Activated CD4-positive, alpha-beta memory T cell treated with anti-CD3 and anti-CD28 coated beads, Interleukin-2, amount 10 ng/mL, durations not matched to agents 7 days and 5 days (primary cell): ENCODE data around the gene PDZD11. TPM values are rescaled to one million over a fixed set of nuclear protein-coding genes. Genes with fewer than 3 reads are reported as not detected.
"Not testable (repeated sequence)": the region's sequence is repeated elsewhere in the genome, so short reads cannot be mapped to it uniquely, and the experiment has no call there.

Experiments used
- CTCF ChIA-PET: fragments of 350-600 bp; sonication (Branson Sonifier 250); formaldehyde crosslinking; loops from one replicate; lab custom pipeline; 2021; ENCODE audit warnings: antibody characterized with exemption, inconsistent platforms; lab: Charles Lee
- POLR2A ChIA-PET: fragments of 350-600 bp; sonication (Branson Sonifier 250); formaldehyde crosslinking; loops from one replicate; lab custom pipeline; 2021; ENCODE audit warnings: antibody characterized with exemption; lab: Charles Lee
- DNase-seq: peaks from one replicate; pipeline ENCODE4 v3.0.0-alpha.2; 2020
- H3K27ac Mint-ChIP-seq: one replicate; pipeline ENCODE4 v1.8.0; 2021; ENCODE audit warnings: mild to moderate bottlenecking, mixed read lengths
- H3K27me3 Mint-ChIP-seq: one replicate; pipeline ENCODE4 v1.8.0; 2021; ENCODE audit warnings: mixed read lengths
- H3K36me3 Mint-ChIP-seq: one replicate; pipeline ENCODE4 v1.8.0; 2021; ENCODE audit warnings: low read depth, mixed read lengths
- H3K4me1 Mint-ChIP-seq: one replicate; pipeline ENCODE4 v1.8.0; 2021; ENCODE audit warnings: mixed read lengths
- H3K4me3 Mint-ChIP-seq: one replicate; pipeline ENCODE4 v1.8.0; 2021; ENCODE audit warnings: mild to moderate bottlenecking, mixed read lengths
- H3K9me3 Mint-ChIP-seq: one replicate; pipeline ENCODE4 v1.8.0; 2021; ENCODE audit warnings: mixed read lengths
- total RNA-seq, 2 experiments: library from RNA; stranded (reverse); gene quantifications; one replicate each; pipeline ENCODE4 v1.2.3, GENCODE V29; 2021

The PDZD11 gene, protein sequence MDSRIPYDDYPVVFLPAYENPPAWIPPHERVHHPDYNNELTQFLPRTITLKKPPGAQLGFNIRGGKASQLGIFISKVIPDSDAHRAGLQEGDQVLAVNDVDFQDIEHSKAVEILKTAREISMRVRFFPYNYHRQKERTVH
- 10 to 100 TPM; 36.3 to 38.8 TPM for total RNA-seq

DNA sequence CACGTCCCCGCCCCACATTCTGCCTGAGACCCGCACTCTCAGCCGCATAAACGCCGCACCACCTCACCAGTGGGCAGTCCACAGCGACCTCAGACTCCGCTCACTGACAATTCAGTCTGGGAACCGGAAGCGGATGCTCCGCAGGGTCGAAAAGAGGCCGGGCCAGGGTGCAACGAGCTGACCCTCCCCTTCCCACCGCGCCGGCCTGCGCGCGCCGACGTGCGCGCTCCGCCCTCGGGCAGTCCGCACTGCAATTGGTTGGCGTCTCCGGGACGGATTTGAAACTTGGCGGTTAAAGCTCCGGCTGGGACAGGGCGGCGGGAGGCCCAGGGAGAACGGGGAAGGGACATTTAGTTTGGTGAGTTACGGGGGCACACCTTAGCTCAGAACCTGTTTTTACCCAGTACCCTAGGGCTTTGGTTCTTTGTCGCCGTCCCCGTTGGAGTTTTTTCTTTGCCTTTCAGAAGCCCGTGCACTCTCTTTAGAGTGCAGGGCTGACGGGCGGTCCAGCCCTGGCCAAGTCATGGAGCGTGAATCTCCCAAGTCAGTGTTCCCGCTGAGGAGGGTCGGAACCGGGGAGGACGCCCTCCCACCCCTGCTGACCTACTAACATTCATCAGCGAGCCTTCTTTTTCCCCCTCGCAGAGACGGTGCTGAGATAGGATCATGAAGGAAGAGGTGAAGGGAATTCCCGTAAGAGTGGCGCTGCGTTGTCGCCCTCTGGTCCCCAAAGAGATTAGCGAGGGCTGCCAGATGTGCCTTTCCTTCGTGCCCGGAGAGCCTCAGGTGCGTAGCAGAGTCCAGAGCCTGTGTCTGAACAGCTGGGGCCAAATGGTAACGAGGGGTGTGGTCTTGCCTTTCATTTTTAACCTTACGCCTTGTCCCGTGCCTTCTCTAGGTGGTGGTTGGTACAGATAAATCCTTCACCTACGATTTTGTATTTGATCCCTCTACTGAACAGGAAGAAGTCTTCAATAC, at the start of gene PDZD11, which contains the start of gene KIF4A:
Gene PDZD11, minus strand, starts transcription at position 135 of the 978 bp plus-strand sequence. CDS start 586 bp downstream, outside the sequence.
Gene KIF4A, plus strand, starts transcription at position 312 of the 978 bp plus-strand sequence. Its CDS starts 355 bp downstream, at position 667.
- Mint-ChIP-seq H3K4me1 (peaks cover 33% of the 10 kb centered on the region), H3K4me3 (peak within 1 kb of the TSS; percentile 89), H3K9me3 (no peaks in the 10 kb centered on the region), H3K27ac (peak within 1 kb of the TSS; percentile 85), H3K27me3 (no peaks in the 10 kb centered on the region), H3K36me3 (peaks cover 32% of the 10 kb centered on the region)
- ChIA-PET POLR2A (interaction anchor here (0.6 to 2.0 kb wide), 10 partner anchors 10 to 1987 kb away, joined by 3 to 10 read pairs (median 3); partner anchors contain the start of genes IGBP1 and RPS4X), CTCF (interaction anchor here (0.6 to 3.1 kb wide), 7 partner anchors 10 to 375 kb away, joined by 3 to 11 read pairs (median 4); partner anchors contain the start of gene IGBP1)
- DNase-seq: peak; percentile 88

DNA sequence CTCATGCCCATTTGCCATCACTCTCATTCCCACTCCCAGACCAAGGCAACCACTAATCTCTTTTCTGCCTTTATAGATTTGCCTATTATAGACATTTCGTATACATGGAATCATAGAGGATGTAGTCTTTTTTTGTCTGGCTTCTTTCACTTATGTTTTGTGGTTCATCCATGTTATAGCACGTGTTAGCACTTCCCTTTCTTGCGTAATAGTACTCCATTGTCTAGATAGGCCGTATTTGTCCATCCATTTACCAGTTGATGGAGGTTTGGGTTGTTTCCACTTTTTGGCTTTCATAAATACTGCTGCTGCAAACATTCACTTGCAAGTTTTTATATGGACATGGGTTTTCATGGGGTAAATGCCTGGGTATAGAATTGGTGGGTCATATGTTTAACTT, 48.6 kb upstream of the PDZD11 start:
- POLR2A ChIA-PET: no interaction called here
- no peak overlapping the region for H3K4me3 Mint-ChIP-seq
- H3K27ac Mint-ChIP-seq: no peak overlapping the region
- peaks cover 21% of the 10 kb centered on the region for H3K4me1 Mint-ChIP-seq
- H3K27me3 Mint-ChIP-seq: no peaks in the 10 kb centered on the region
- DNase-seq: no peak
- no peaks in the 10 kb centered on the region for H3K9me3 Mint-ChIP-seq
- CTCF ChIA-PET: no interaction called here
- peaks cover 42% of the 10 kb centered on the region for H3K36me3 Mint-ChIP-seq

DNA sequence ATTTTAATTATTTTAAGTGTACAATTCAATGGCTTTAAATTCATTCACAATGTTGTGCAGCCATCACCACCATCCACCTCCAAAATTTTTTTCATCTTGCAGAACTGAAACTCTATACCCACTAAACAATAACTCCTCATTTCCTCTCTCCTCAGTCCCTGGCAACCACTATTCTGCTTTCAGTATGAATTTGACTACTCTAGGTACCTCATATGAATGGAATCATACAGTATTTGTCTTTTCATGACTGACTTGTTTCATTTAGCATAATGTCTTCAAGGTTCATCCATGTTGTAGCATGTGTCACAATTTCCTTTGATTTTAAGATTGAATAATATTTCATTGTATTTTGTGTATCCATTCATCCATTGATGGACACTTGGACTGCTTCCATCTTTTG, 47.0 kb upstream of the PDZD11 start:
- no peak overlapping the region for H3K27ac Mint-ChIP-seq
- POLR2A ChIA-PET: no interaction called here
- peaks cover 43% of the 10 kb centered on the region for H3K36me3 Mint-ChIP-seq
- H3K27me3 Mint-ChIP-seq: no peaks in the 10 kb centered on the region
- H3K4me1 Mint-ChIP-seq: peaks cover 21% of the 10 kb centered on the region
- DNase-seq: no peak
- no peaks in the 10 kb centered on the region for H3K9me3 Mint-ChIP-seq
- H3K4me3 Mint-ChIP-seq: no peak overlapping the region
- CTCF ChIA-PET: no interaction called here

DNA sequence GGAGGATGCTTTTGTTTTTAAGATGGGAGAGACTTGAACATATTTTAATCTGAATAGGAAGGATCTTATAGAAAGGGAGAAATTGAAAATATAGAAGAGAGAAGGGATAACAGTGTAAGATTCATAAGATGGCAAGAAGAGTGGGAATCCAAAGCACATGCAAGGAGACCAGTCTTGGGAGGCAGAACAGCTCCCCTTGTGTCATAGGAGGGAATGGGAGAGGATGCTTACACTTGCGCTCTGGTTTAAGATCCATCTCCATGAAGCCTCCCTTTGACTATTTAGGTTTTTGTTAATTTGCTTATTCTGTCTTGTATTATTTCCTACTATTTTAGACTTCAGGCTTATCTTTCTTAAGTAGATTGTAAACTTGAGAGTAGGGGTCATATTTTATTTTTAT, 42.9 kb upstream of the PDZD11 start:
- no peak overlapping the region for H3K4me3 Mint-ChIP-seq
- H3K27ac Mint-ChIP-seq: no peak overlapping the region

DNA sequence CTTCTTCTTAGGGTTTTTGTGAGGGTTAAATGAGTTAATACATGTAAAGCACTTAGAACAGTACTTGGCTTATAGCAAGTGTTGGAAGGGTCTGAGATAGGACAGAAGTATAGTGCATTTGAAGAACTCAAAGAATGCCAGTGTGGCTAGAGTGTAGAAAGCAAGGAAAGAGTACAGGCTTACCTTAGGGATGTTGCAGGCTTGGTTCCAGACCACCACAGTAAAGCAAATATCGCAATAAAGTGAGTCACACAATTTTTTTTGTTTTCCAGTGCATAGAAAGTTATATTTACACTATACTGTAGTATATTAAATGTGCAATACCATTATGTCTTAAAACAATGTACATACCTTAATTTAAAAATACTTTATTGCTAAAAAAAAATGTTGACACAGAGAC, 41.4 kb upstream of the PDZD11 start:
- Mint-ChIP-seq H3K9me3 (no peaks in the 10 kb centered on the region), H3K4me1 (peaks cover 7% of the 10 kb centered on the region), H3K27me3 (no peaks in the 10 kb centered on the region), H3K27ac (no peak overlapping the region), H3K4me3 (no peak overlapping the region), H3K36me3 (peaks cover 48% of the 10 kb centered on the region)
- POLR2A ChIA-PET: no interaction called here
- CTCF ChIA-PET: no interaction called here
- DNase-seq: no peak

More for the DNA sequence above, 42.9 kb upstream of the PDZD11 start:
- Mint-ChIP-seq H3K4me1 (peaks cover 18% of the 10 kb centered on the region), H3K36me3 (peaks cover 49% of the 10 kb centered on the region), H3K27me3 (no peaks in the 10 kb centered on the region), H3K9me3 (no peaks in the 10 kb centered on the region)
- no peak for DNase-seq
- POLR2A ChIA-PET: no interaction called here
- CTCF ChIA-PET: no interaction called here

DNA sequence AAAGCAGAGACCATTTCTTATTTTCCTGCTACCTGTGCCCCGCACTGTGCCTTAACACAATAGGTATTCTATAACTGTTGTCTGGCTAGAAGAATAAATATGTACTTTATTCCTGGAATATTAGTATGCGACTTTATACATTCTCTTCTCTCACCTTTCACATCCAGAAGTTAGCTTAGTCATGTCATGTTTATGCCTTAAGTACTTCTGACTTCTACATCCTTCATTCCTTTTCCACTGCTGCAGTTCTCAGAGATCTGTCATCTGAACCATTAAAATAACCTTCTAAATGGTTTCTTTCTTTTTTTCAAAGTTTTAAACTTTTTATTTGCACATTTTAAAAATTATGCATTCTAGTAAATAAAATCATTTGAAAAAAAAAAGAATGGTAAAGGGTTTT, 34.6 kb upstream of the PDZD11 start:
- ChIA-PET CTCF (no interaction called here), POLR2A (no interaction called here)
- Mint-ChIP-seq H3K4me3 (no peak overlapping the region), H3K4me1 (no peaks in the 10 kb centered on the region), H3K27me3 (no peaks in the 10 kb centered on the region), H3K27ac (no peak overlapping the region), H3K9me3 (no peaks in the 10 kb centered on the region), H3K36me3 (peaks cover 25% of the 10 kb centered on the region)
- DNase-seq: no peak

DNA sequence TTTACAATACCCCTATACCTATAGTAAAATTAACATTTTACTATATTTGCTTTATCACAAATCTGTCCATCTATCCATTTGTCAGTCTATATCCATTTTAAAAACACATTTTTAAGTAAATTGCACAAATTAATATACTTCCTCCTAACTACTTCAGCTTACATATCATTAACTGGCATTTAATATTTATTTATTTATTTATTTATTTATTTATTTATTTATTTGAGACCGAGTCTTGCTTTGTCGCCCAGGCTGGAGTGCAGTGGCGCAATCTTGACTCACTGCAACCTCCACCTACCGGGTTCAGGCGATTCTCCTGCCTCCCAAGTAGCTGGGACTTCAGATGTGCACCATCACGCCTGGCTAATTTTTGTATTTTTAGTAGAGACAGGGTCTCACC, 33.9 kb upstream of the PDZD11 start:
- DNase-seq, H3K4me3 Mint-ChIP-seq, H3K27ac Mint-ChIP-seq, H3K27me3 Mint-ChIP-seq, H3K4me1 Mint-ChIP-seq, H3K9me3 Mint-ChIP-seq, POLR2A ChIA-PET, CTCF ChIA-PET: not testable (repeated sequence)
- H3K36me3 Mint-ChIP-seq: peaks cover 25% of the 10 kb centered on the region

DNA sequence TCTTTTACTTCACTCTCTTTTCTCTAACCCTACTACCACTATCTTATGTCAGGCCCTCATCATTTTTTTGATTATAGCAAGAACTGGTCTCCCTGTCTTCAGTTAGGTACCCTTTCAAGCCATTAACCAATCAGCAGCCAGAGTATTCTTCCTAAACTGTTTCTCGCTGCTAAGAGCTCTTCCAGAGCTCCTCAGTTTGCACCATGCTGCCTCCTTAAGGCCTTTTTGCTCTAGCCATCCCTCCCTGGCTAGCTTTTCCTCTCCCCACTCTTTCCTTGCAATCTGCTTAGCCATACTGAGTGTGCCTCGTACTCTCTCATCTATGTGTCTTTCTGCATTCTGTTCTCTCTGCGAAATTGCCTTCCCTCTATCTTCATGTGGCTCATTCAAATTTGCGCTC, 33.1 kb upstream of the PDZD11 start:
- CTCF ChIA-PET: no interaction called here
- no peaks in the 10 kb centered on the region for H3K9me3 Mint-ChIP-seq
- POLR2A ChIA-PET: no interaction called here
- no peak overlapping the region for H3K4me3 Mint-ChIP-seq
- H3K36me3 Mint-ChIP-seq: peaks cover 26% of the 10 kb centered on the region
- DNase-seq: no peak
- no peaks in the 10 kb centered on the region for H3K4me1 Mint-ChIP-seq
- no peaks in the 10 kb centered on the region for H3K27me3 Mint-ChIP-seq
- no peak overlapping the region for H3K27ac Mint-ChIP-seq

DNA sequence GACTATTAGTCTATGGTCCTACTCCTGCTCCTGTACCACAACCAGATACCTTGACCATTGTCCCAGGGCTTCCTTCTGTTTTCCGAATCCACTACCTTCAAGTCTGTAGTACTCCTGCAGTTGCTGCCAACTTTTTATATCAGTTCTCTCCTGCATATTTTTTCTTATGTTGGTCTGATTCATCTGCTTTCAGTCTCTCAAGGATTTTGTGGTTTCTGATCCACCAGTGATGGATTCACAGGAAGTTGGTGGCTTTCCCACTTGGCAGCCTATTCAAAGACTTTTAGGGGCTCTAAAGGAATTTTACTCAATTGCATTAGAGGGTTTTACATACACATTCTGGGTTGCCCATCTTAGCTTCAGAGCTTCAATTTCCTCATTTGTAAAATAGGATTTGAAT, 23.8 kb upstream of the PDZD11 start:
- Mint-ChIP-seq H3K9me3 (no peaks in the 10 kb centered on the region), H3K27me3 (no peaks in the 10 kb centered on the region), H3K36me3 (peaks cover 43% of the 10 kb centered on the region), H3K4me3 (no peak overlapping the region), H3K27ac (no peak overlapping the region), H3K4me1 (no peaks in the 10 kb centered on the region)
- CTCF ChIA-PET: no interaction called here
- POLR2A ChIA-PET: no interaction called here
- no peak for DNase-seq

DNA sequence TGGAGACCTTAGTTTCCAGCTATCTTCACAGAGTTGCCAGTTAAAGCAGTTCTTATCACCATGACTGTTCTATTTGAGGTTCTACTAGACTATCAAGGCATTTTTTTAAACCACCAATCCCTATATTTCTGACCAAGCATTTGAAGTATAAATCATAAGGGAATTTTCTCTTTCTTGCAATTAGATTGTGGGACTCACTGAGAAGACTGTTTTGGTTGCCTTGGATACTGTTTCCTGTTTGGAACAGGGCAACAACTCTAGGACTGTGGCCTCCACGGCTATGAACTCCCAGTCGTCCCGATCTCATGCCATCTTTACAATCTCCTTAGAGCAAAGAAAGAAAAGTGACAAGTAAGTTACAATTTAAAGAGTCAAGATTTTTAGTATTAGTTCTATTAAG, 12.0 kb upstream of the PDZD11 start:
- Mint-ChIP-seq H3K4me1 (peaks cover 11% of the 10 kb centered on the region), H3K4me3 (no peak overlapping the region), H3K27me3 (no peaks in the 10 kb centered on the region), H3K36me3 (peaks cover 62% of the 10 kb centered on the region), H3K9me3 (no peaks in the 10 kb centered on the region), H3K27ac (no peak overlapping the region)
- CTCF ChIA-PET: no interaction called here
- POLR2A ChIA-PET: no interaction called here
- DNase-seq: no peak

DNA sequence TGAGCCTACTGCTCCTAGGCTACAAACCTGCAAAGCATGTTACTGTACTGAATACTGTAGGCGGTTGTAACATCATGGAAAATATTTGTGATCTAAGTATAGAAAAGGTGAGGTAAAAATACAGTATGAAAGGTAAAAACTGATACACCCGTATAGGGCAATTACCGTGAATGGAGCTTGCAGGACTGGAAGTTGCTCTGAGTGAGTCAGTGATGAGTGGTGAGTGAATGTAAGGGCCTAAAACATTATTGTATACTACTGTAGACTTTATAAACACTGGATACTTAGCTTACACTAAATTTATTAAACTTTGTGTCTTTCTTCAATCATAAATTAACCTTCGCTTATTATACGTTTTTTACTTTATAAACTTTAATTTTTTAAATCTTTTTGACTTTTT, 3.9 kb upstream of the PDZD11 start:
- H3K27me3 Mint-ChIP-seq: no peaks in the 10 kb centered on the region
- POLR2A ChIA-PET: no interaction called here
- no peak overlapping the region for H3K4me3 Mint-ChIP-seq
- H3K9me3 Mint-ChIP-seq: no peaks in the 10 kb centered on the region
- CTCF ChIA-PET: no interaction called here
- no peak overlapping the region for H3K27ac Mint-ChIP-seq
- H3K36me3 Mint-ChIP-seq: peaks cover 25% of the 10 kb centered on the region
- no peak for DNase-seq
- H3K4me1 Mint-ChIP-seq: peaks cover 30% of the 10 kb centered on the region

DNA sequence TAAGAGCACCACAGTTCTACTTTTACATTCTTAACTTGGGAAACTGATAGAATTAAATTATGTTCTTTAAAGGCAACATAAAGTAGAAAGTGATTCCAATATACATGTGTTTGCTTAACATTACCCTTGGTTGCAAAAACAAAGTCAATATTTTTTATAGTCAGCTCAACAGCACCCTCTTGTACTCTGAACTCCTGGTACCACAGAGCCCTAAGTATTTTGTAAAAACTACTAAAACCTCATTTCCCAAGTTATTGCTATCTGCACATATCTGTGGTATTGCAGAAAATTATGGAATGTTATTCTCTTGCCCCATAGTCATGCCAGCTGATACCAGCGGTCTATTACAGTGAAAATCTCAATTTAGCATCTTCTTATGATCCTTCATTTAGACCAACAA, 3.1 kb upstream of the PDZD11 start:
- Mint-ChIP-seq H3K9me3 (no peaks in the 10 kb centered on the region), H3K36me3 (peaks cover 26% of the 10 kb centered on the region), H3K27me3 (no peaks in the 10 kb centered on the region), H3K4me3 (no peak overlapping the region), H3K27ac (no peak overlapping the region), H3K4me1 (peaks cover 33% of the 10 kb centered on the region)
- ChIA-PET CTCF (no interaction called here), POLR2A (no interaction called here)
- DNase-seq: no peak

DNA sequence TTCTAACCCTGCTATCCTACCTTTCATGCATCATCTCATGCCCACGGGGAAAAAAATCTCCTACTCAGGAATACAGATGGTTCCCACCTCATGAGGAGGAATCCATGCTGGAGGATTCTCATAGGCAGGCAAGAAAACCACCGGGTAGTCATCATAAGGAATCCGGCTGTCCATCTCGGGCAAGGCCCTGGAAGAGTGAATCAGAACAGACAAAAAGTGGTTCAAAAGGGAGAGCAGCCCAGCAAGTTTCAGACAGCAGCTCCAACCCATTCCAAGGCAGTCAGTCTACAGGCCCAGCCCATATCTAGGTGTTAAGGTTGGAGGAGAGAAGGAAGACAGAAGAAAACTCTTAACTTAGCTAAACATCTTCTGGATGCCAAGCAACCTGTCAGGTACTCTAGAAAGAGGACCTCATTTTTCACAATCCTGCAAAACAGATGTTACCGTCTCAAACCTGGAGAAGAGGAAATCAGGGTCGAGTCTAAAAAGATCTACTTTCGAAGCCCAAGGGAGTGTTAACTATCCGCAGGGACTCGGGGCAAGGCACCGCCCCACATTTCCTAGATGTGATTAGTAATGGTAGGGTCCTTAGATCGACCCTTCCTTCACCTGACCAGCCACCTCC, 447 bp downstream of the PDZD11 start:
- DNase-seq: no peak
- Mint-ChIP-seq H3K4me3 (peak overlapping the region; percentile 89), H3K36me3 (peaks cover 32% of the 10 kb centered on the region), H3K27me3 (no peaks in the 10 kb centered on the region), H3K9me3 (no peaks in the 10 kb centered on the region), H3K4me1 (peaks cover 33% of the 10 kb centered on the region), H3K27ac (peak overlapping the region; percentile 85)
- CTCF ChIA-PET: interaction anchor here (0.6 to 3.1 kb wide), 6 partner anchors 11 to 375 kb away, joined by 3 to 11 read pairs (median 4); partner anchors contain the start of gene IGBP1
- POLR2A ChIA-PET: interaction anchor here (0.6 to 2.0 kb wide), 7 partner anchors 10 to 1988 kb away, joined by 3 to 10 read pairs (median 3); partner anchors contain the start of genes IGBP1 and RPS4X
